Hippocampal formation (tissue), 2 donors: ENCODE measurements around the gene SLC35F1.
A peak's percentile ranks its signal among the peaks of the same experiment; 100 is the strongest.
"Not testable (repeated sequence)": the region's sequence is repeated elsewhere in the genome, so short reads cannot be mapped to it uniquely, and the experiment has no call there.

Source experiments
- DNase-seq, 2 donors: peaks; one replicate each; lab custom pipeline; 2025; lab: John Stamatoyannopoulos, UW

SLC35F1 gene

GRCh38 chr6:117906958-117907600, at the start of gene SLC35F1:
Gene SLC35F1 (plus strand): TSS chr6:117907264.
- DNase-seq, result peak; percentile 47 to 49

- DNase-seq, result not testable (repeated sequence)
Observed at GRCh38 chr6:117858601-117859000, 48.5 kb upstream of the SLC35F1 start.

- no peak for DNase-seq
Observed at GRCh38 chr6:117861545-117861944, 45.5 kb upstream of the SLC35F1 start.

- no peak for DNase-seq
Observed at GRCh38 chr6:117866561-117866960, 40.5 kb upstream of the SLC35F1 start.

GRCh38 chr6:117870486-117871242, 36.4 kb upstream of the SLC35F1 start:
- no peak for DNase-seq

GRCh38 chr6:117880824-117881223, 26.2 kb upstream of the SLC35F1 start:
- DNase-seq, result no peak

GRCh38 chr6:117890172-117890571, 16.9 kb upstream of the SLC35F1 start:
- DNase-seq, result no peak

- no peak for DNase-seq
Observed at GRCh38 chr6:117906507-117906957, 532 bp upstream of the SLC35F1 start.

- DNase-seq, result no peak
Observed at GRCh38 chr6:117907601-117908245, 659 bp downstream of the SLC35F1 start.

GRCh38 chr6:117908246-117909068, 1.4 kb downstream of the SLC35F1 start:
- peak; percentile 17 to 26 for DNase-seq

GRCh38 chr6:117909638-117910037, 2.6 kb downstream of the SLC35F1 start:
- DNase-seq, result no peak

GRCh38 chr6:117910549-117910948, 3.5 kb downstream of the SLC35F1 start:
- no peak for DNase-seq

GRCh38 chr6:117911150-117911549, 4.1 kb downstream of the SLC35F1 start:
- DNase-seq, result no peak

- DNase-seq, result no peak
Observed at GRCh38 chr6:117911660-117912059, 4.6 kb downstream of the SLC35F1 start.

- no peak for DNase-seq
Observed at GRCh38 chr6:117915846-117916245, 8.8 kb downstream of the SLC35F1 start.

GRCh38 chr6:117916483-117916882, 9.4 kb downstream of the SLC35F1 start:
- DNase-seq, result no peak

- DNase-seq, result no peak
Observed at GRCh38 chr6:117917176-117917575, 10.1 kb downstream of the SLC35F1 start.

- no peak for DNase-seq
Observed at GRCh38 chr6:117918454-117918853, 11.4 kb downstream of the SLC35F1 start.

GRCh38 chr6:117919275-117919674, 12.2 kb downstream of the SLC35F1 start:
- DNase-seq, result no peak

- DNase-seq, result peak; percentile 17 to 48
Observed at GRCh38 chr6:117919775-117920729, 13.0 kb downstream of the SLC35F1 start.

GRCh38 chr6:117924690-117925089, 17.6 kb downstream of the SLC35F1 start:
- no peak for DNase-seq
